Astrocyte (in vitro differentiated cells and primary cell): Measurements from ENCODE around the gene TTYH1. TPM values are rescaled to one million over a fixed set of nuclear protein-coding genes. Genes with fewer than 3 reads are reported as not detected.
A peak's percentile ranks its signal among the peaks of the same experiment; 100 is the strongest.

Experiments
- DNase-seq: peaks from one replicate; pipeline ENCODE4 v3.0.0-alpha.2; 2010; ENCODE audit warnings: low read depth
- FAIRE-seq: peaks from 2 replicates; lab custom pipeline; 2011; peaks lifted over from hg19 to GRCh38; lab: Jason Lieb, UNC
- H2AFZ ChIP-seq: 2 replicates; pipeline ENCODE4 v1.6.0; 2012; ENCODE audit warnings: low read depth, low read length, inconsistent platforms
- H3K27ac ChIP-seq: 2 replicates; pipeline ENCODE4 v1.5.1; 2011; ENCODE audit warnings: low read depth, low read length, inconsistent platforms
- H3K27me3 ChIP-seq: 2 replicates; pipeline ENCODE4 v1.6.0; 2011; ENCODE audit warnings: low read length, inconsistent platforms; ENCODE audit not compliant: insufficient read depth
- H3K36me3 ChIP-seq: 2 replicates; pipeline ENCODE4 v1.5.1; 2011; ENCODE audit warnings: low read length, inconsistent platforms; ENCODE audit not compliant: insufficient read depth
- H3K4me1 ChIP-seq: 2 replicates; pipeline ENCODE4 v1.5.1; 2011; ENCODE audit warnings: low read length, inconsistent platforms; ENCODE audit not compliant: insufficient read depth
- H3K4me2 ChIP-seq: 2 replicates; pipeline ENCODE4 v1.6.0; 2012; ENCODE audit warnings: low read length, inconsistent platforms
- H3K4me3 ChIP-seq: 2 replicates; pipeline ENCODE4 v1.5.1; 2011; ENCODE audit warnings: low read depth, mild to moderate bottlenecking, low read length, inconsistent platforms; ENCODE audit not compliant: insufficient read depth
- H3K79me2 ChIP-seq: 2 replicates; pipeline ENCODE4 v1.6.0; 2012; ENCODE audit warnings: mild to moderate bottlenecking, low read length, inconsistent platforms; ENCODE audit not compliant: insufficient read depth
- H3K9ac ChIP-seq: 2 replicates; pipeline ENCODE4 v1.6.0; 2012; ENCODE audit warnings: mild to moderate bottlenecking, low read length, inconsistent platforms
- H3K9me3 ChIP-seq: 2 replicates; pipeline ENCODE4 v1.5.1; 2012; ENCODE audit warnings: low read depth, mild to moderate bottlenecking, low read length, inconsistent platforms; ENCODE audit not compliant: insufficient read depth
- H4K20me1 ChIP-seq: 2 replicates; pipeline ENCODE4 v1.6.0; 2012; ENCODE audit warnings: low read length, inconsistent platforms; ENCODE audit not compliant: insufficient read depth
- H3K27ac Mint-ChIP-seq: one replicate; pipeline ENCODE4 v1.8.0; 2021; ENCODE audit warnings: mild to moderate bottlenecking, mixed read lengths; ENCODE audit not compliant: unreplicated experiment
- H3K27me3 Mint-ChIP-seq: one replicate; pipeline ENCODE4 v1.8.0; 2021; ENCODE audit warnings: low read depth, mixed read lengths; ENCODE audit not compliant: unreplicated experiment
- H3K36me3 Mint-ChIP-seq: one replicate; pipeline ENCODE4 v1.8.0; 2021; ENCODE audit warnings: low read depth, mixed read lengths; ENCODE audit not compliant: unreplicated experiment
- H3K4me1 Mint-ChIP-seq: one replicate; pipeline ENCODE4 v1.8.0; 2021; ENCODE audit warnings: low read depth, mixed read lengths; ENCODE audit not compliant: unreplicated experiment
- H3K4me3 Mint-ChIP-seq: one replicate; pipeline ENCODE4 v1.8.0; 2021; ENCODE audit warnings: mild to moderate bottlenecking, moderate library complexity, mixed read lengths; ENCODE audit not compliant: unreplicated experiment
- H3K9me3 Mint-ChIP-seq: one replicate; pipeline ENCODE4 v1.8.0; 2021; ENCODE audit warnings: mild to moderate bottlenecking, mixed read lengths; ENCODE audit not compliant: unreplicated experiment
- EZH2 ChIP-seq: IDR thresholded peaks from 2 replicates; pipeline ENCODE4 v1.6.1; 2012; ENCODE audit warnings: mild to moderate bottlenecking, low read length, inconsistent platforms; ENCODE audit not compliant: insufficient read depth
- total RNA-seq: library from RNA; stranded (reverse); gene quantifications from 2 replicates; pipeline ENCODE4 v1.2.1, GENCODE V29; 2021
- TF ChIP-seq, protein P1 (sequence below): IDR thresholded peaks from 2 replicates; pipeline ENCODE4 v1.5.1; 2011; ENCODE audit warnings: low read depth, mild to moderate bottlenecking, inconsistent platforms, low read length, moderate library complexity; ENCODE audit not compliant: insufficient read depth

The TTYH1 gene
- total RNA-seq, 1 donor from 2014 or later: 8.4 TPM

DNA sequence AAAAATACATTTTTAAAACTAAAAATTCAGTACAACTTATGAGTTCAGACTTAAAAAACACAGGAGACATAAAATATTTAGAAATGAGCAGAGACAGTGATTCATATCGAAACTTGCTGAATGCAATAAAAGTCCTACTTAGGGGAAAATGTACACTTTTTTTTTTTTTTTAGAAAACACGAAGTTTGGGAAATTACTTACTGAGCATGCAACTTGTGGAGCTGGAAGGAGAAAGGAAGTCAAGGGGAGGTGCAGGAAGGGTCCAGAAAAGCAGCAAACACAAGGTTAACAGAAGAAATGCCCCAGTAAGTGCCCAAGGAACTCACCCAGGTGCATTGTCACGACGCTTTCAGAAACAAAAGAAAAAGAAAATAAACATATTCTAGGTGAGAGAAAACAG, 31.9 kb upstream of the TTYH1 start:
- no peaks in the 10 kb centered on the region for H3K36me3 Mint-ChIP-seq
- TF ChIP-seq, protein P1, sequence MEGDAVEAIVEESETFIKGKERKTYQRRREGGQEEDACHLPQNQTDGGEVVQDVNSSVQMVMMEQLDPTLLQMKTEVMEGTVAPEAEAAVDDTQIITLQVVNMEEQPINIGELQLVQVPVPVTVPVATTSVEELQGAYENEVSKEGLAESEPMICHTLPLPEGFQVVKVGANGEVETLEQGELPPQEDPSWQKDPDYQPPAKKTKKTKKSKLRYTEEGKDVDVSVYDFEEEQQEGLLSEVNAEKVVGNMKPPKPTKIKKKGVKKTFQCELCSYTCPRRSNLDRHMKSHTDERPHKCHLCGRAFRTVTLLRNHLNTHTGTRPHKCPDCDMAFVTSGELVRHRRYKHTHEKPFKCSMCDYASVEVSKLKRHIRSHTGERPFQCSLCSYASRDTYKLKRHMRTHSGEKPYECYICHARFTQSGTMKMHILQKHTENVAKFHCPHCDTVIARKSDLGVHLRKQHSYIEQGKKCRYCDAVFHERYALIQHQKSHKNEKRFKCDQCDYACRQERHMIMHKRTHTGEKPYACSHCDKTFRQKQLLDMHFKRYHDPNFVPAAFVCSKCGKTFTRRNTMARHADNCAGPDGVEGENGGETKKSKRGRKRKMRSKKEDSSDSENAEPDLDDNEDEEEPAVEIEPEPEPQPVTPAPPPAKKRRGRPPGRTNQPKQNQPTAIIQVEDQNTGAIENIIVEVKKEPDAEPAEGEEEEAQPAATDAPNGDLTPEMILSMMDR: no peak
- TF ChIP-seq EZH2: no peak
- Histone ChIP-seq H3K27ac (no peak overlapping the region), H3K4me1 (no peaks in the 10 kb centered on the region), H2AFZ (no peak overlapping the region), H3K9me3 (no peaks in the 10 kb centered on the region), H3K9ac (no peak overlapping the region), H3K27me3 (no peaks in the 10 kb centered on the region), H4K20me1 (no peaks in the 10 kb centered on the region), H3K4me2 (no peak overlapping the region), H3K36me3 (no peaks in the 10 kb centered on the region), H3K79me2 (no peaks in the 10 kb centered on the region), H3K4me3 (no peak overlapping the region)
- H3K9me3 Mint-ChIP-seq: peaks cover 5% of the 10 kb centered on the region
- H3K27me3 Mint-ChIP-seq: peaks cover 39% of the 10 kb centered on the region
- no peak for DNase-seq
- no peak overlapping the region for H3K4me3 Mint-ChIP-seq
- H3K27ac Mint-ChIP-seq: no peak overlapping the region
- FAIRE-seq: no peak
- no peaks in the 10 kb centered on the region for H3K4me1 Mint-ChIP-seq

DNA sequence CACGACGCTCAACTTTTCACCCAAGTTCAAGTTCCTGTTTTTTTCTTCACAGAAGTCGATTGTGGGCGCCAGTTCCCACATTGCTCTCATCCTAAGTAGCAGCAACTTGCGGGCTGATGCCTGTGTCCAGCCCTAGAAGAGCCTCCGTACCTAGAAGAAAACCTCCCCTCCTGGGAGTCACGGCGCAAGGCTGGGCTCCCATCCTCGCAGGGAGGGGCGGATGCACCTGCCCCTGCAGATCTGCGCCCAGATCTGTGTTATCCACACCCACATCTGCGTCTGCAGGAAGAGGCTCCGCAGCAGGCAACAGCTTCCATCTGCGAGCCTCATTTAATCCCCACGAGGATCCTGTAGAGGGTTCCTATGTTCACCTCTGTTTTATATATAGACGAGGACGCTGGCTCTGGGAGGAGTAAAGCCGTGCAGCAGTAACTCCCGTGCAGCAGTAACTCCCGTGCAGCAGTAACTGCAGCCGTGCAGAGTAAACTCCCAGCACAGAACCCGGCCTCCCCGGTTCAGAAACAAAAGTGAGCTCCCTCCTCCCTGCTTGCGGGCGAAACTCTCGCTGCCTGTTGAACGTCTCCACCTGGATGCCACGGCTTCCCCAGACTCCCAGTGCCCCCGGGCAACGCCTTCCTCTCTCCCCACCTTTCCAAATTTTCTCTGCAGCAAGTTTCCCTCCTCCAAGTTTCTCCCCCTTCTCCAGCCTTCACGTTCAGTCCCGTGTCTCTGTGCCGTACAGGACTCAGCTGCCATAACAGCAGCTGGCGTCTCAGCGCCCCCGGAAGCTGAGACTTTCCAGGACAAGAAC, 27.1 kb upstream of the TTYH1 start:
- DNase-seq (no peak), FAIRE-seq (no peak)
- H3K27ac ChIP-seq: no peak overlapping the region
- TF ChIP-seq, protein P1: no peak
- TF ChIP-seq EZH2: no peak
- H3K4me2 ChIP-seq: peak overlapping the region; percentile 66
- H3K4me1 Mint-ChIP-seq: peaks cover 3% of the 10 kb centered on the region
- H3K27me3 ChIP-seq: peaks cover 4% of the 10 kb centered on the region
- H3K9ac ChIP-seq: no peak overlapping the region
- H3K9me3 ChIP-seq: no peaks in the 10 kb centered on the region
- H3K9me3 Mint-ChIP-seq: peaks cover 2% of the 10 kb centered on the region
- peak overlapping the region; percentile 41 for H2AFZ ChIP-seq
- H3K79me2 ChIP-seq: no peaks in the 10 kb centered on the region
- H3K4me3 Mint-ChIP-seq: peak overlapping the region; percentile 55
- no peaks in the 10 kb centered on the region for H3K4me1 ChIP-seq
- H3K36me3 ChIP-seq: no peaks in the 10 kb centered on the region
- H3K36me3 Mint-ChIP-seq: no peaks in the 10 kb centered on the region
- no peak overlapping the region for H3K27ac Mint-ChIP-seq
- peaks cover 27% of the 10 kb centered on the region for H3K27me3 Mint-ChIP-seq
- no peak overlapping the region for H3K4me3 ChIP-seq
- H4K20me1 ChIP-seq: no peaks in the 10 kb centered on the region

DNA sequence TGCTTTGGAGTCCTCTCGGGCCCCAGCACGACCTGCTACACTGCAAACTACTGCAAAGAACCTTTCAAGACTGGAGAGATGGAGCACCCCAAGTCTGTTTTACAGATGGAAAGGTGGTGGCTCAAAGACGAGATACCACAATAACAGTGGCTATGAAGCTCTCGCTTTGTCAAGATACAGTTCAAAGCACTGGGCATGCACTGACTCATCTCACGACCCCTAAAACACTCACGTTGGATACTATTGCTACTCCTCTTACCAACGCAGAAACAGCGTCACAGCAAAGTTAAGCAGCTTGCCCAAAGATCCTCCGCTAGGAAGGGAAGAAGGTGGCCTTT, 26.5 kb upstream of the TTYH1 start:
- no peak for FAIRE-seq
- Histone ChIP-seq H3K4me2 (peak overlapping the region; percentile 66), H4K20me1 (no peaks in the 10 kb centered on the region), H3K9me3 (no peaks in the 10 kb centered on the region), H3K4me3 (no peak overlapping the region), H3K9ac (no peak overlapping the region), H3K27me3 (peaks cover 4% of the 10 kb centered on the region), H2AFZ (peak overlapping the region; percentile 41), H3K27ac (no peak overlapping the region), H3K36me3 (no peaks in the 10 kb centered on the region), H3K4me1 (no peaks in the 10 kb centered on the region), H3K79me2 (no peaks in the 10 kb centered on the region)
- Mint-ChIP-seq H3K4me3 (peak overlapping the region; percentile 55), H3K9me3 (peaks cover 2% of the 10 kb centered on the region), H3K27me3 (peaks cover 28% of the 10 kb centered on the region), H3K4me1 (peaks cover 3% of the 10 kb centered on the region), H3K36me3 (no peaks in the 10 kb centered on the region), H3K27ac (no peak overlapping the region)
- DNase-seq: no peak
- TF ChIP-seq, protein P1: no peak
